Stimulated activated naive CD8-positive, alpha-beta T cell treated with anti-CD3 and anti-CD28 coated beads, Interleukin-15, Interleukin-2, amounts not matched to agents 100 ng/mL and 50 ng/mL, for 24 hours (primary cell): ENCODE measurements around the gene NXPH4.

Source experiments
- H3K27ac Mint-ChIP-seq: one replicate; pipeline ENCODE4 v1.8.0; 2021; ENCODE audit warnings: mild to moderate bottlenecking, mixed read lengths
- H3K27me3 Mint-ChIP-seq: one replicate; pipeline ENCODE4 v1.8.0; 2021; ENCODE audit warnings: mixed read lengths
- H3K36me3 Mint-ChIP-seq: one replicate; pipeline ENCODE4 v1.8.0; 2021; ENCODE audit warnings: low read depth, mixed read lengths
- H3K4me1 Mint-ChIP-seq: one replicate; pipeline ENCODE4 v1.8.0; 2021; ENCODE audit warnings: low read depth, mixed read lengths
- H3K4me3 Mint-ChIP-seq: one replicate; pipeline ENCODE4 v1.8.0; 2021; ENCODE audit warnings: mild to moderate bottlenecking, mixed read lengths
- H3K9me3 Mint-ChIP-seq: one replicate; pipeline ENCODE4 v1.8.0; 2021; ENCODE audit warnings: mixed read lengths

Gene NXPH4

GRCh38 chr12:57205931-57206330 is 10.7 kb upstream of the NXPH4 start:
- H3K9me3 Mint-ChIP-seq = no peaks in the 10 kb centered on the region
- H3K36me3 Mint-ChIP-seq = no peaks in the 10 kb centered on the region
- no peaks in the 10 kb centered on the region for H3K4me1 Mint-ChIP-seq
- H3K27ac Mint-ChIP-seq = no peak overlapping the region
- no peaks in the 10 kb centered on the region for H3K27me3 Mint-ChIP-seq
- no peak overlapping the region for H3K4me3 Mint-ChIP-seq

DNA sequence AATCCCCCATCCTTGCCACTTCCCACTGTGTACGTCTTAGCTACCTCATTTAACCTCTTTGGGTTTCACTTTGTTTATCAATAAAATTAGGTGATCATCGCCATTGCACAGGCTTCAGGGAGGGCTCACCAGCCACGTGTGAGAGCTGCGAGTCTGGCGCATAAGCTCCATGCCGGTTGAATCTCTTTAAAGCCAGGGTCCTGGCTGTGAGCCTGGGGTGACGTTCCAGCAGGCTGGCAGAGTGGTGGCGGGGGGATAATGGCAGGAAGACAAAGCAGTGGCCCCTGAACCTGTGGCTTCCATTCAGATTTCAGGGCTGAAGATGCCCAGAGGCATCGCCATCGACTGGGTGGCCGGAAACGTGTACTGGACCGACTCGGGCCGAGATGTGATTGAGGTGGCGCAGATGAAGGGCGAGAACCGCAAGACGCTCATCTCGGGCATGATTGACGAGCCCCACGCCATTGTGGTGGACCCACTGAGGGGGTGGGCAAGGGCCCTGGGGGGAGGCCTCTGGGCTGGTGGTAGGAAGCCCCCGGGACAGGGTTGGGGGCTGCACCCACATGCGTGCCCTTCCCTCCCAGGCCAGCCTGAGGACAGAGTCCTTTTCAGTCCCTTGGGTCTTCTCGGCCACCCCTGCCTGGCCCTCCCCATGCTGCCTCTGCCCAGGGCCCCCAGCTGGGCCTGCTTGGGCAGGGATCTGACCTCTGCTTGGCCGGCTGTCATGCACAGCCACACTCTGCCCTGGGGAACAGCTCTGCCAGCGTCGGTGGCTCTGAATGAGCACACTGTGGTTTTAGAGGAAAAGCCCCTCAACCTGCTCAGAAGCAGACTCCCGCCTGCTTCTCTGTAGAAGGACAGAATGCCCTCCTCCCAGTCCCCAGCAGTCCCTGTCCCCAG is 8.6 kb upstream of the NXPH4 start:
- Mint-ChIP-seq H3K4me1 (no peaks in the 10 kb centered on the region), H3K9me3 (no peaks in the 10 kb centered on the region), H3K4me3 (no peak overlapping the region), H3K27me3 (no peaks in the 10 kb centered on the region), H3K36me3 (no peaks in the 10 kb centered on the region), H3K27ac (no peak overlapping the region)

DNA sequence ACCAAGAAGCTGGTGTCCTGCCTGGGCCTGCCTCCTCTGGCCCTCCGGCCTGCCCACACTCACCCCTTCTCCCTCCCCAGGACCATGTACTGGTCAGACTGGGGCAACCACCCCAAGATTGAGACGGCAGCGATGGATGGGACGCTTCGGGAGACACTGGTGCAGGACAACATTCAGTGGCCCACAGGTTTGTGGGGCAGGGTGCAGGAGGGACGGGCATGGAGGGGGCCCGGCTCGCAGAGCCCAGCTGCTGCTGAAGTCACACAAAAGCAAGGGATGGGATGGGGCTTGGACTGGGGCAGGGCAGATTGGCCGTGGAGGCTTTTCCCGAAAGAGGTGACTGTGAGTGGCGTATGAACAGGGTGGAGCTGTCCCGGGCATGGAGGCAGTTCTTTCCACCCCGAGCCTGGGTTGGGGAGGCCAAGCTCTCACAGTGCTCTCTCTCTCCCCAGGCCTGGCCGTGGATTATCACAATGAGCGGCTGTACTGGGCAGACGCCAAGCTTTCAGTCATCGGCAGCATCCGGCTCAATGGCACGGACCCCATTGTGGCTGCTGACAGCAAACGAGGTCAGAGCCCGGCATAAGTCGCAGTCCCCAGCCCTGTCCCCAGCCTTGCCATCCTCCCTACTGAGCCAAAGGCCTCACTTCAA is 7.8 kb upstream of the NXPH4 start:
- no peak overlapping the region for H3K4me3 Mint-ChIP-seq
- peaks cover 6% of the 10 kb centered on the region for H3K4me1 Mint-ChIP-seq
- H3K27ac Mint-ChIP-seq = no peak overlapping the region
- H3K36me3 Mint-ChIP-seq = no peaks in the 10 kb centered on the region
- H3K9me3 Mint-ChIP-seq = no peaks in the 10 kb centered on the region
- H3K27me3 Mint-ChIP-seq = peaks cover 5% of the 10 kb centered on the region

DNA sequence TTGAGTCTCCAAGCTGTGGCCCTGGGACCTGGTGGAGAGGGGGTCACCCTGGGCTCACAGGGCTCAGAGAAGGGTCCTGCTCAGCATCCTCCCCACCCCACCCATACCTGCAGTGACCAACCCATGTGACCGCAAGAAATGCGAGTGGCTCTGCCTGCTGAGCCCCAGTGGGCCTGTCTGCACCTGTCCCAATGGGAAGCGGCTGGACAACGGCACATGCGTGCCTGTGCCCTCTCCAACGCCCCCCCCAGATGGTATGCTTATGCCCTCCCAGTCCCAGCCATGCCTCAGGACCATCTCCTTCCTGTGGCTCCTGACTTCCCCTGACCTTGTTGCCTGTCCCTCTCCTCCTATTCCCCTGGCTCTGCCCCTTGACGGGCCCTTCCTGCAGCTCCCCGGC is 6.7 kb upstream of the NXPH4 start:
- Mint-ChIP-seq H3K36me3 (no peaks in the 10 kb centered on the region), H3K27ac (no peak overlapping the region), H3K9me3 (no peaks in the 10 kb centered on the region), H3K4me3 (no peak overlapping the region), H3K4me1 (peaks cover 18% of the 10 kb centered on the region), H3K27me3 (peaks cover 17% of the 10 kb centered on the region)

GRCh38 chr12:57210461-57210860 is 6.1 kb upstream of the NXPH4 start:
- H3K27me3 Mint-ChIP-seq = peaks cover 23% of the 10 kb centered on the region
- H3K4me3 Mint-ChIP-seq = no peak overlapping the region
- H3K9me3 Mint-ChIP-seq = no peaks in the 10 kb centered on the region
- H3K36me3 Mint-ChIP-seq = no peaks in the 10 kb centered on the region
- H3K4me1 Mint-ChIP-seq = peaks cover 23% of the 10 kb centered on the region
- no peak overlapping the region for H3K27ac Mint-ChIP-seq

DNA sequence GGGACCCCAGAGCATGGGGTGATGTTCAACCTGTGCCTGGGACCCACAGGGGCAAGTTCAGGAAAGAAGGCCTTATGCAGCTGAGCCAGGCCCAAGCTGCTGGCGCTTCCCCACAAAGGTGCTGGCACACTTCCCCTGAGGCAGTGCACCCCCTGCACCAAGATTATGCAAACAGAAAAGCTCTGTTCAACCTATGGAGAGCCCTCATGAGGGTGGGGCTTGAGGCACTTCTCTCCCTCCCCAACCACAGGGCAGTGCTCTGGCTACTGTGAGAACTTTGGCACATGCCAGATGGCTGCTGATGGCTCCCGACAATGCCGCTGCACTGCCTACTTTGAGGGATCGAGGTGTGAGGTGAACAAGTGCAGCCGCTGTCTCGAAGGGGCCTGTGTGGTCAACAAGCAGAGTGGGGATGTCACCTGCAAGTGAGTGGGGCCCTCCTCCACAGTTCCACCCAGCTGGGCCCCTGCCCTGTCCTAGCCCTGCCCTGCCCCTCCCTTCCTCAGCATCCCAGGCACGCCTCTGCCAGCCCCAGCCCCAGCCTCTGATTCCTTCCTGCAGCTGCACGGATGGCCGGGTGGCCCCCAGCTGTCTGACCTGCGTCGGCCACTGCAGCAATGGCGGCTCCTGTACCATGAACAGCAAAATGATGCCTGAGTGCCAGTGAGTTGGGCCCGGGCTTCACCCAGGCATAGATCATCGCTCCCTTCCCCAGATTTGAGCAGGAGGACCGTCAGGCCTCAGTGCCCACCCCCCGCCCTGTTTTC is 5.5 kb upstream of the NXPH4 start:
- peaks cover 29% of the 10 kb centered on the region for H3K27me3 Mint-ChIP-seq
- H3K4me3 Mint-ChIP-seq = no peak overlapping the region
- H3K27ac Mint-ChIP-seq = no peak overlapping the region
- no peaks in the 10 kb centered on the region for H3K9me3 Mint-ChIP-seq
- no peaks in the 10 kb centered on the region for H3K36me3 Mint-ChIP-seq
- peaks cover 29% of the 10 kb centered on the region for H3K4me1 Mint-ChIP-seq

GRCh38 chr12:57211791-57212700 is 4.5 kb upstream of the NXPH4 start:
- Mint-ChIP-seq H3K4me1 (peaks cover 29% of the 10 kb centered on the region), H3K27me3 (peaks cover 29% of the 10 kb centered on the region), H3K9me3 (no peaks in the 10 kb centered on the region), H3K36me3 (no peaks in the 10 kb centered on the region), H3K4me3 (no peak overlapping the region), H3K27ac (no peak overlapping the region)

DNA sequence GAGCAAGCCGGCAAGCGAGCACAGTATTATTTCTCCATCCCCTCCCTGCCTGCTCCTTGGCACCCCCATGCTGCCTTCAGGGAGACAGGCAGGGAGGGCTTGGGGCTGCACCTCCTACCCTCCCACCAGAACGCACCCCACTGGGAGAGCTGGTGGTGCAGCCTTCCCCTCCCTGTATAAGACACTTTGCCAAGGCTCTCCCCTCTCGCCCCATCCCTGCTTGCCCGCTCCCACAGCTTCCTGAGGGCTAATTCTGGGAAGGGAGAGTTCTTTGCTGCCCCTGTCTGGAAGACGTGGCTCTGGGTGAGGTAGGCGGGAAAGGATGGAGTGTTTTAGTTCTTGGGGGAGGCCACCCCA is 3.9 kb upstream of the NXPH4 start:
- Mint-ChIP-seq H3K4me1 (peaks cover 34% of the 10 kb centered on the region), H3K27me3 (peaks cover 35% of the 10 kb centered on the region), H3K36me3 (no peaks in the 10 kb centered on the region), H3K4me3 (no peak overlapping the region), H3K9me3 (no peaks in the 10 kb centered on the region), H3K27ac (no peak overlapping the region)

- Mint-ChIP-seq H3K9me3 (no peaks in the 10 kb centered on the region), H3K4me1 (peaks cover 39% of the 10 kb centered on the region), H3K4me3 (no peak overlapping the region), H3K27me3 (peaks cover 40% of the 10 kb centered on the region), H3K36me3 (no peaks in the 10 kb centered on the region), H3K27ac (no peak overlapping the region)
Observed at GRCh38 chr12:57213058-57213715, 3.4 kb upstream of the NXPH4 start.

GRCh38 chr12:57213763-57214397 is 2.7 kb upstream of the NXPH4 start:
- Mint-ChIP-seq H3K4me1 (peaks cover 42% of the 10 kb centered on the region), H3K9me3 (no peaks in the 10 kb centered on the region), H3K36me3 (no peaks in the 10 kb centered on the region), H3K27me3 (peaks cover 47% of the 10 kb centered on the region), H3K27ac (no peak overlapping the region), H3K4me3 (no peak overlapping the region)

DNA sequence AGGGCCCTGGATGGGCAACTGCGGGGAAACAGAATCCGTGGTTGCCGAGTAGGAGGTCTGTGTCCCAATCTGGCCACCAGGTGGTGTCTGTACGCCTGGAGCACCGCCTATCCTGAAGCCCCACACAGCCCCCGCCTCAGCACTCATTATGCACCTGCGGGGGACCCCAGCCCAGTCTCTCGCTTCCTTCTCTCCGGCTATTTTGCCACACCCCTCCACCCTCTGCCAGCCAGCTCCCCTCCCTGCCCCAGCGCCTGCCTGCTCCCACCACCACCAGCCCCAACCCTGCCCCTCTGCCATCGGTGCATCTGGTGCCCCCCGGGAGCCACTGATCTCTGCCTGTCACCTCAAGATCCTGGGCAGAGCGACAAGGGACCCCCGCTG is 2.2 kb upstream of the NXPH4 start:
- peaks cover 42% of the 10 kb centered on the region for H3K4me1 Mint-ChIP-seq
- H3K27me3 Mint-ChIP-seq = peaks cover 52% of the 10 kb centered on the region
- H3K9me3 Mint-ChIP-seq = no peaks in the 10 kb centered on the region
- no peaks in the 10 kb centered on the region for H3K36me3 Mint-ChIP-seq
- H3K27ac Mint-ChIP-seq = no peak overlapping the region
- no peak overlapping the region for H3K4me3 Mint-ChIP-seq

- H3K9me3 Mint-ChIP-seq = no peaks in the 10 kb centered on the region
- H3K27me3 Mint-ChIP-seq = peaks cover 58% of the 10 kb centered on the region
- H3K27ac Mint-ChIP-seq = no peak overlapping the region
- H3K4me1 Mint-ChIP-seq = peaks cover 47% of the 10 kb centered on the region
- H3K36me3 Mint-ChIP-seq = no peaks in the 10 kb centered on the region
- H3K4me3 Mint-ChIP-seq = no peak overlapping the region
Observed at GRCh38 chr12:57215065-57215464, 1.5 kb upstream of the NXPH4 start.

- H3K27ac Mint-ChIP-seq = no peak overlapping the region
- no peaks in the 10 kb centered on the region for H3K9me3 Mint-ChIP-seq
- H3K36me3 Mint-ChIP-seq = no peaks in the 10 kb centered on the region
- peak overlapping the region; percentile 66 for H3K4me3 Mint-ChIP-seq
- H3K4me1 Mint-ChIP-seq = peaks cover 47% of the 10 kb centered on the region
- peaks cover 61% of the 10 kb centered on the region for H3K27me3 Mint-ChIP-seq
Observed at GRCh38 chr12:57215668-57216013, 953 bp upstream of the NXPH4 start.
